Measurements from ENCODE around the gene PRM1. TPM values are rescaled to one million over a fixed set of nuclear protein-coding genes. Genes with fewer than 3 reads are reported as not detected.

The PRM1 gene
- total and polyA plus RNA-seq, 2 of the 13 experiments (the other 11 are each of a cell fraction or from before 2014, with no cell fraction given): not detected

DNA sequence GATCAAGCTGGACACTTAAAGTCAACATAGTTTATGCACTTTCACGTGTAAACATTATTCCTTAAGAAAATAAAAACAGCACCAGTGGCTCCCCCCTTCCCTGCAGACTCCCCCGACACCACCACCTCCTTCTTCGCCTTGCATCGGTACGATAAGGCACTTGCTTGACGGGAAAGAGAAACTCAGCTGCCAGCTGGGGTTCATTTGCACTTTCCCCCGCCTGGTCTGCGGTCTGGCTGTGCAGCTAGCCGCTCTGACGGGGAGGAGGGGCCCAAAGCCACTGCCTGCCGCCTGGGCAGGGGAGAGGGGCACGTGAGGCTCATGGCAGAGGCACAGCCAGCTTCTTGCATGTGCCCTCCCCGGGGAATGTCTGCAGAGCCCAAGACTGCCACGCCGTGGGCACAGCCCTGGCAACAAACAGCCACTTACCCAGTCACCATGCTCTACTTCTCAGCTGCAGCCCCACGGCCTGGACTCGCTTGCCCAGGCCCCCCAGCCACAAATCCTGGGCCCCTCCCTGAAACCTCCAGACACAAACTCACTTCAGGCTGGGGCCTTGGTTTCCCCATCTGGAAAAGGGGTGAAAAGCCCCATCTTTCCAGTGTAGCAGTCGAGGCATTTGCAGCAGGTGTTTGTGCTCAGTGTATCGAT is 16.5 kb upstream of the PRM1 start (continued):
- TF ChIP-seq HNF4A (CRISPR knock-in tag; IDR thresholded peaks at IDR 0.05): peak; percentile 65
- TF ChIP-seq, protein P1, sequence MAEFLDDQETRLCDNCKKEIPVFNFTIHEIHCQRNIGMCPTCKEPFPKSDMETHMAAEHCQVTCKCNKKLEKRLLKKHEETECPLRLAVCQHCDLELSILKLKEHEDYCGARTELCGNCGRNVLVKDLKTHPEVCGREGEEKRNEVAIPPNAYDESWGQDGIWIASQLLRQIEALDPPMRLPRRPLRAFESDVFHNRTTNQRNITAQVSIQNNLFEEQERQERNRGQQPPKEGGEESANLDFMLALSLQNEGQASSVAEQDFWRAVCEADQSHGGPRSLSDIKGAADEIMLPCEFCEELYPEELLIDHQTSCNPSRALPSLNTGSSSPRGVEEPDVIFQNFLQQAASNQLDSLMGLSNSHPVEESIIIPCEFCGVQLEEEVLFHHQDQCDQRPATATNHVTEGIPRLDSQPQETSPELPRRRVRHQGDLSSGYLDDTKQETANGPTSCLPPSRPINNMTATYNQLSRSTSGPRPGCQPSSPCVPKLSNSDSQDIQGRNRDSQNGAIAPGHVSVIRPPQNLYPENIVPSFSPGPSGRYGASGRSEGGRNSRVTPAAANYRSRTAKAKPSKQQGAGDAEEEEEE (CRISPR knock-in tag; IDR thresholded peaks at IDR 0.05; ENCODE audit: borderline replicate concordance): no peak
- TF ChIP-seq, protein P2, sequence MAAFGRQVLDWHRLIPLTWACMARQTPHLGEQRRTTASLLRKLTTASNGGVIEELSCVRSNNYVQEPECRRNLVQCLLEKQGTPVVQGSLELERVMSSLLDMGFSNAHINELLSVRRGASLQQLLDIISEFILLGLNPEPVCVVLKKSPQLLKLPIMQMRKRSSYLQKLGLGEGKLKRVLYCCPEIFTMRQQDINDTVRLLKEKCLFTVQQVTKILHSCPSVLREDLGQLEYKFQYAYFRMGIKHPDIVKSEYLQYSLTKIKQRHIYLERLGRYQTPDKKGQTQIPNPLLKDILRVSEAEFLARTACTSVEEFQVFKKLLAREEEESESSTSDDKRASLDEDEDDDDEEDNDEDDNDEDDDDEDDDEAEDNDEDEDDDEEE (CRISPR knock-in tag; IDR thresholded peaks at IDR 0.05): no peak; the same call in 1 of the 2 replicates
- no peak for TF ChIP-seq ZNF260 (CRISPR knock-in tag; IDR thresholded peaks at IDR 0.05; ENCODE audit: borderline replicate concordance, low read depth)
- TF ChIP-seq ZNF251 (CRISPR knock-in tag; IDR thresholded peaks at IDR 0.05): no peak
- TF ChIP-seq, protein P3, sequence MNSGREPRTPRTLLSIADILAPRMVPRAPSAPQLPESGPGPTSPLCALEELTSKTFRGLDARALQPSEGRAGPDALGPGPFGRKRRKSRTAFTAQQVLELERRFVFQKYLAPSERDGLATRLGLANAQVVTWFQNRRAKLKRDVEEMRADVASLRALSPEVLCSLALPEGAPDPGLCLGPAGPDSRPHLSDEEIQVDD (CRISPR knock-in tag; IDR thresholded peaks at IDR 0.05; ENCODE audit: borderline replicate concordance): peak; percentile 80; the same call in 1 of the 2 replicates
- no peak; the same call in 2 of the 3 replicates for TF ChIP-seq MXI1 (IDR thresholded peaks at IDR 0.05; ENCODE audit: borderline replicate concordance, low read depth, low read length)
- no peak; the same call in 1 of the 2 replicates for TF ChIP-seq ZIK1 (CRISPR knock-in tag; IDR thresholded peaks at IDR 0.05; ENCODE audit: borderline replicate concordance, low read depth)
- TF ChIP-seq, protein P4, sequence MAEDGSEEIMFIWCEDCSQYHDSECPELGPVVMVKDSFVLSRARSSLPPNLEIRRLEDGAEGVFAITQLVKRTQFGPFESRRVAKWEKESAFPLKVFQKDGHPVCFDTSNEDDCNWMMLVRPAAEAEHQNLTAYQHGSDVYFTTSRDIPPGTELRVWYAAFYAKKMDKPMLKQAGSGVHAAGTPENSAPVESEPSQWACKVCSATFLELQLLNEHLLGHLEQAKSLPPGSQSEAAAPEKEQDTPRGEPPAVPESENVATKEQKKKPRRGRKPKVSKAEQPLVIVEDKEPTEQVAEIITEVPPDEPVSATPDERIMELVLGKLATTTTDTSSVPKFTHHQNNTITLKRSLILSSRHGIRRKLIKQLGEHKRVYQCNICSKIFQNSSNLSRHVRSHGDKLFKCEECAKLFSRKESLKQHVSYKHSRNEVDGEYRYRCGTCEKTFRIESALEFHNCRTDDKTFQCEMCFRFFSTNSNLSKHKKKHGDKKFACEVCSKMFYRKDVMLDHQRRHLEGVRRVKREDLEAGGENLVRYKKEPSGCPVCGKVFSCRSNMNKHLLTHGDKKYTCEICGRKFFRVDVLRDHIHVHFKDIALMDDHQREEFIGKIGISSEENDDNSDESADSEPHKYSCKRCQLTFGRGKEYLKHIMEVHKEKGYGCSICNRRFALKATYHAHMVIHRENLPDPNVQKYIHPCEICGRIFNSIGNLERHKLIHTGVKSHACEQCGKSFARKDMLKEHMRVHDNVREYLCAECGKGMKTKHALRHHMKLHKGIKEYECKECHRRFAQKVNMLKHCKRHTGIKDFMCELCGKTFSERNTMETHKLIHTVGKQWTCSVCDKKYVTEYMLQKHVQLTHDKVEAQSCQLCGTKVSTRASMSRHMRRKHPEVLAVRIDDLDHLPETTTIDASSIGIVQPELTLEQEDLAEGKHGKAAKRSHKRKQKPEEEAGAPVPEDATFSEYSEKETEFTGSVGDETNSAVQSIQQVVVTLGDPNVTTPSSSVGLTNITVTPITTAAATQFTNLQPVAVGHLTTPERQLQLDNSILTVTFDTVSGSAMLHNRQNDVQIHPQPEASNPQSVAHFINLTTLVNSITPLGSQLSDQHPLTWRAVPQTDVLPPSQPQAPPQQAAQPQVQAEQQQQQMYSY (CRISPR knock-in tag; IDR thresholded peaks at IDR 0.05): no peak
- TF ChIP-seq, protein P5, sequence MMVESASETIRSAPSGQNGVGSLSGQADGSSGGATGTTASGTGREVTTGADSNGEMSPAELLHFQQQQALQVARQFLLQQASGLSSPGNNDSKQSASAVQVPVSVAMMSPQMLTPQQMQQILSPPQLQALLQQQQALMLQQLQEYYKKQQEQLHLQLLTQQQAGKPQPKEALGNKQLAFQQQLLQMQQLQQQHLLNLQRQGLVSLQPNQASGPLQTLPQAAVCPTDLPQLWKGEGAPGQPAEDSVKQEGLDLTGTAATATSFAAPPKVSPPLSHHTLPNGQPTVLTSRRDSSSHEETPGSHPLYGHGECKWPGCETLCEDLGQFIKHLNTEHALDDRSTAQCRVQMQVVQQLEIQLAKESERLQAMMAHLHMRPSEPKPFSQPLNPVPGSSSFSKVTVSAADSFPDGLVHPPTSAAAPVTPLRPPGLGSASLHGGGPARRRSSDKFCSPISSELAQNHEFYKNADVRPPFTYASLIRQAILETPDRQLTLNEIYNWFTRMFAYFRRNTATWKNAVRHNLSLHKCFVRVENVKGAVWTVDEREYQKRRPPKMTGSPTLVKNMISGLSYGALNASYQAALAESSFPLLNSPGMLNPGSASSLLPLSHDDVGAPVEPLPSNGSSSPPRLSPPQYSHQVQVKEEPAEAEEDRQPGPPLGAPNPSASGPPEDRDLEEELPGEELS (CRISPR knock-in tag; IDR thresholded peaks at IDR 0.05): peak; percentile 65; the same call in 1 of the 2 replicates
- TF ChIP-seq, protein P6, sequence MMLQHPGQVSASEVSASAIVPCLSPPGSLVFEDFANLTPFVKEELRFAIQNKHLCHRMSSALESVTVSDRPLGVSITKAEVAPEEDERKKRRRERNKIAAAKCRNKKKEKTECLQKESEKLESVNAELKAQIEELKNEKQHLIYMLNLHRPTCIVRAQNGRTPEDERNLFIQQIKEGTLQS (CRISPR knock-in tag; IDR thresholded peaks at IDR 0.05): peak; percentile 53
- TF ChIP-seq ZNF343 (CRISPR knock-in tag; IDR thresholded peaks at IDR 0.05): peak; percentile 58; the same call in 1 of the 2 replicates
- TF ChIP-seq ZMYM4 (CRISPR knock-in tag; IDR thresholded peaks at IDR 0.05): no peak; the same call in 1 of the 2 replicates
- 0 out of 2 replicates have a peak, but pooled peaks have one; percentile 27 for TF ChIP-seq ZNF546 (CRISPR knock-in tag; conservative IDR thresholded peaks at IDR 0.05)
- TF ChIP-seq ZNF7 (CRISPR knock-in tag; IDR thresholded peaks at IDR 0.05): no peak
- TF ChIP-seq, protein P7, sequence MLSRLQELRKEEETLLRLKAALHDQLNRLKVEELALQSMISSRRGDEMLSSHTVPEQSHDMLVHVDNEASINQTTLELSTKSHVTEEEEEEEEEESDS (CRISPR knock-in tag; IDR thresholded peaks at IDR 0.05; ENCODE audit: borderline replicate concordance): no peak
